ENCODE results near the gene NCK1. TPM values are rescaled to one million over a fixed set of nuclear protein-coding genes. Genes with fewer than 3 reads are reported as not detected.

The NCK1 gene
- total and polyA plus RNA-seq, 7 donors = 16.2 to 33.4 (median 25.4) TPM

- ATAC-seq = no peak
- peaks cover 32% of the 10 kb centered on the region for H3K4me1 ChIP-seq
These were observed 43.5 kb downstream of the NCK1 start for GRCh38 chr3:136905549-136905948.

GRCh38 chr3:136906725-136907124 lies 44.7 kb downstream of the NCK1 start:
- H3K4me3 ChIP-seq = no peak overlapping the region
- no peaks in the 10 kb centered on the region for H3K36me3 ChIP-seq (ENCODE audit: insufficient read depth in 1 of 2, low read depth in 1 of 2)
- H3K4me1 ChIP-seq = peaks cover 32% of the 10 kb centered on the region
- no peak for TF ChIP-seq CTCF (IDR thresholded peaks at IDR 0.05)
- ATAC-seq (no peak), DNase-seq (no peak)
- H3K9me3 ChIP-seq = peaks cover 15% of the 10 kb centered on the region
- WGBS, 3 donors = 77 to 82% (median 77%) methylated on average over 5 of the region's 5 CpGs
- intact Hi-C loops (cut with DNase I) = loop anchor here in 1 of 2 donors (5.0 kb wide), 1 partner anchor 34 kb away; no protein-coding TSS in a partner anchor
- H3K27ac ChIP-seq = no peak overlapping the region
- H3K27me3 ChIP-seq (ENCODE audit: insufficient read depth in 3 of 3, low read length in 2 of 3) = no peaks in the 10 kb centered on the region

More at GRCh38 chr3:136905549-136905948, 43.5 kb downstream of the NCK1 start:
- Histone ChIP-seq H3K4me3 (no peak overlapping the region), H3K36me3 (ENCODE audit: insufficient read depth in 1 of 2, low read depth in 1 of 2) (no peaks in the 10 kb centered on the region), H3K9me3 (peaks cover 12% of the 10 kb centered on the region), H3K27me3 (ENCODE audit: insufficient read depth in 3 of 3, low read length in 2 of 3) (no peaks in the 10 kb centered on the region), H3K27ac (no peak overlapping the region)
- no peak for TF ChIP-seq CTCF (IDR thresholded peaks at IDR 0.05)
- no peak for DNase-seq
- 98 to 100% (median 100%) methylated on average over 1 of the region's 1 CpG for WGBS, 3 donors
- intact Hi-C loops (cut with DNase I) = loop anchor here in 1 of 2 donors (5.0 kb wide), 1 partner anchor 33 kb away; no protein-coding TSS in a partner anchor

- Histone ChIP-seq H3K36me3 (ENCODE audit: insufficient read depth in 1 of 2, low read depth in 1 of 2) (no peaks in the 10 kb centered on the region), H3K4me1 (peaks cover 32% of the 10 kb centered on the region), H3K27ac (no peak overlapping the region), H3K4me3 (no peak overlapping the region), H3K9me3 (peaks cover 20% of the 10 kb centered on the region), H3K27me3 (ENCODE audit: insufficient read depth in 3 of 3, low read length in 2 of 3) (no peaks in the 10 kb centered on the region)
- ATAC-seq (peak in 1 of 4 donors; percentile 21), DNase-seq (no peak)
- WGBS, 3 donors = 50 to 93% (median 74%) methylated on average over 2 of the region's 2 CpGs
- intact Hi-C loops (cut with DNase I) = loop anchor here in 1 of 2 donors (5.0 kb wide), 1 partner anchor 36 kb away; no protein-coding TSS in a partner anchor
- no peak for TF ChIP-seq CTCF (IDR thresholded peaks at IDR 0.05)
These were observed 46.3 kb downstream of the NCK1 start for GRCh38 chr3:136908297-136908696.

GRCh38 chr3:136909187-136909586 lies 47.2 kb downstream of the NCK1 start:
- Histone ChIP-seq H3K4me3 (no peak overlapping the region), H3K4me1 (peaks cover 32% of the 10 kb centered on the region), H3K27me3 (ENCODE audit: insufficient read depth in 3 of 3, low read length in 2 of 3) (no peaks in the 10 kb centered on the region), H3K27ac (no peak overlapping the region), H3K36me3 (ENCODE audit: insufficient read depth in 1 of 2, low read depth in 1 of 2) (no peaks in the 10 kb centered on the region), H3K9me3 (peaks cover 13% of the 10 kb centered on the region)
- no peak for TF ChIP-seq CTCF (IDR thresholded peaks at IDR 0.05)
- DNase-seq = no peak
- no peak for ATAC-seq
- intact Hi-C loops (cut with DNase I) = loop anchor here in 1 of 2 donors (5.0 kb wide), 1 partner anchor 37 kb away; no protein-coding TSS in a partner anchor
- WGBS, 3 donors = 71 to 77% (median 74%) methylated on average over 4 of the region's 4 CpGs

- no peak for DNase-seq
- peaks cover 34% of the 10 kb centered on the region for H3K4me1 ChIP-seq
- H3K36me3 ChIP-seq (ENCODE audit: insufficient read depth in 1 of 2, low read depth in 1 of 2) = no peaks in the 10 kb centered on the region
- peaks cover 8% of the 10 kb centered on the region for H3K9me3 ChIP-seq
- 76 to 88% (median 86%) methylated on average over 2 of the region's 2 CpGs for WGBS, 3 donors
- ATAC-seq = peak in 2 of 4 donors; percentile 70 to 74
- H3K27ac ChIP-seq = no peak overlapping the region
- no peak overlapping the region for H3K4me3 ChIP-seq
- intact Hi-C loops (cut with DNase I) = no loop called here
- TF ChIP-seq CTCF (IDR thresholded peaks at IDR 0.05) = no peak
- H3K27me3 ChIP-seq (ENCODE audit: insufficient read depth in 3 of 3, low read length in 2 of 3) = no peaks in the 10 kb centered on the region
These were observed 48.7 kb downstream of the NCK1 start for GRCh38 chr3:136910697-136911096.
